ENCODE results near the gene CAP2. TPM values are rescaled to one million over a fixed set of nuclear protein-coding genes. Genes with fewer than 3 reads are reported as not detected.
"Not testable (repeated sequence)": the region's sequence is repeated elsewhere in the genome, so short reads cannot be mapped to it uniquely, and the experiment has no call there.

CAP2 gene
- total RNA-seq, 1 donor from 2014 or later = 7.1 TPM

DNA sequence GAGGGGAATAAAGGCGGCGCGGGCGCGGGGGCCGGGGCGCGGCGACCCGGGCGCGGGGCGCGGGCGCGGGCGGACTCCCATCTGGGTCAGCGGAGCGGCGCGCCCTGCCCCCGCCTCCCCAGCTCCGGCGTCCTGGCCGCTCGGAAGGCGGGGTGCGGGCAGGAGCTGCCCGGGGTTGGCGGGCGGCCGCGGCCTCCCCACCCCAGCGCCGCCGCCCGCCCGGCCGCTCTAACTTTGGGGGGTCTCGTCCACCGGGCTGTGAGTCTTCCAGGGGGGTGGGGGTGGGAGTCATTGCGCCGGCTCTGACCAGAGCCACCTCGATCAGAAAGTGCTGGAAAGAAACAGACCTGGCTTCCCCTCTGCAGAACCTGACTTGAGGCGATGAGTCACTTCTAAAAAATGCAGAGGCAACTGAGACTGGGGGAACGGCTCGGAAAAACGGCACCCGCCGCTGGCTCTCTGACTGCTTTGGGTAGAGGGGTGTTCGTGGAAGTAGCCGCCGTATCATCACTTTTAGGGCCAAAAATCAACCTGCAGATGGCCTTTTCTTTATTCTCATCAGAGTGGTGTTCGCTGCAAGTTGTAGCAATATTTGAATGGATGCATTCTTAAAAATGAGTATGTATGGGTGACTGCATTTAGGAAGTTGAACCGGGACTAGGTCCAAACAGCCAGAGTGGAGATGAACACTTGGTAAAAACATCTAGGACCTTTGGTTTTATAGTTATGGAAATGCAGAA is 667 bp downstream of the CAP2 start:
- intact Hi-C loops (cut with DNase I) = no loop called here
- peak; percentile 74 for ATAC-seq
- no peak for DNase-seq (ENCODE audit: low spot score)

GRCh38 chr6:17395112-17395511 is 1.7 kb downstream of the CAP2 start:
- ATAC-seq (no peak), DNase-seq (ENCODE audit: low spot score) (no peak)
- intact Hi-C loops (cut with DNase I) = no loop called here

- ATAC-seq (no peak), DNase-seq (ENCODE audit: low spot score) (no peak)
- intact Hi-C loops (cut with DNase I) = no loop called here
These were observed 2.9 kb downstream of the CAP2 start for GRCh38 chr6:17396256-17396655.

DNA sequence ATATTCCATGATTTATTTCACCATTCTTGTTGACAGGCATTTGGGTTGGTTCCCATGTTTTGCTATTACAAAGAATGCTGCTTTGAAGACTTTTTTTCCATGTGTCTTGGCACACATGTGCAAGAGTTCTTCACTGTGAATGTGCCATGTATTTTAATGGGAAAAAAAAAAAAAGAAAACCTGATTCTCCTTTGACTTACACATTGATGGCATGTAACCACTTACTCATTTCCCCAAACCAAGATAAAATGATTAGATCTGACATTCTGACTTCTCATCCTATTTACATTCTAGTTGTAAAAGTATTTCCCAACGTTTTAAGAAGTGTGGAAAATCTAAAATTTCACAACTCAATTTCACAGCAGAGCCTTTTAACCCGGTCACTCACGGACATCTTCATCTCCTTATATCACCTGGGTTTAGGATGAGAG is 4.4 kb downstream of the CAP2 start:
- ATAC-seq (peak; percentile 19), DNase-seq (ENCODE audit: low spot score) (no peak)
- intact Hi-C loops (cut with DNase I) = no loop called here

DNA sequence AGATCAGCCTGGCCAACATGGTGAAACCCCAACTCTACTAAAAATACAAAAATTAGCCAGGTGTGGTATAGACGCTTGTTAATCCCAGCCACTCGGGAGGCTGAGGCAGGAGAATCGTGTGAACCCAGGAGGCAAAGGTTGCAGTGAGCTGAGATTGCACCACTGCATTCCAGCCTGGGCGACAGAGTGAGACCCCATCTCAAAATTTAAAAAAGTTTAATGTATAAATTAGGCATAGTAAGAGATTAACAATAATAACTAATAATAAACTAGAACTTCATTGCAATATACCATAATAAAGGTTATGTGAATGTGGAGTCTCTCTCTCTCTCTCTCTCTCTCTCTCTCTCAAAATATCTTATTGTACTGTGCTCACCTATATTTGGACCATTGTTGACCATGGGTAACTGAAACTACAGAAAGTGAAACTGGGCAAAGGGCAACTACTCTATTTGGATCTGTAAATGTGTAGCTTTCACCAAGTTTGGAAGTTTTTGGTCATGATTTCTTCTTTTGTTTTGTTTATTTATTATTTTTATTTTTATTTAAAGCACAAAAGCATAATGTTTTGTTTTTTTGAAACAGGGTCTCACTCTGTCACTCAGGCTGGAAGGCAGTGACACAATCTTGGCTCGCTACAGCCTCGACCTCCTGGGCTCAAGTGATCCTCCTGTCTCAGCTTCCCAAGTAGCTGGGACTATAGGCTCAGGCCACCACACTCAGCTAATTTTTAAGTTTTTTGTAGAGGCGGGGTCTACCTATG is 12.0 kb downstream of the CAP2 start:
- ATAC-seq; intact Hi-C loops (cut with DNase I); DNase-seq (ENCODE audit: low spot score): not testable (repeated sequence)

DNA sequence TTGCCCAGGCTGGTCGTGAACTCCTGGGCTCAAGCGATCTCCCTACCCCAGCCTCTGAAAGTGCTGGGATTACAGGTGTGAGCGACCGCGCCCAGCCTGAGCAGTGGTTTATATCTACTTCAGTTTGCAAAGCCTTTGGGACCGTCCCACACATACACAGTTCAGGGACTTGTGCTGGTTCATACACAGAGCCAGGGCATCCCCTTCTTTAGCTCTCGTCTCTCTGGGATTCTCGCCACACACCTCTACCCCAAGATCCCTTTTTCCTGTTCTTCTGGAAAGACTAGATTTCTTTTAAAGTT is 12.5 kb downstream of the CAP2 start:
- DNase-seq (ENCODE audit: low spot score) (no peak), ATAC-seq (no peak)
- intact Hi-C loops (cut with DNase I) = no loop called here

GRCh38 chr6:17408081-17408480 is 14.7 kb downstream of the CAP2 start:
- intact Hi-C loops (cut with DNase I) = no loop called here
- ATAC-seq (no peak), DNase-seq (ENCODE audit: low spot score) (no peak)

DNA sequence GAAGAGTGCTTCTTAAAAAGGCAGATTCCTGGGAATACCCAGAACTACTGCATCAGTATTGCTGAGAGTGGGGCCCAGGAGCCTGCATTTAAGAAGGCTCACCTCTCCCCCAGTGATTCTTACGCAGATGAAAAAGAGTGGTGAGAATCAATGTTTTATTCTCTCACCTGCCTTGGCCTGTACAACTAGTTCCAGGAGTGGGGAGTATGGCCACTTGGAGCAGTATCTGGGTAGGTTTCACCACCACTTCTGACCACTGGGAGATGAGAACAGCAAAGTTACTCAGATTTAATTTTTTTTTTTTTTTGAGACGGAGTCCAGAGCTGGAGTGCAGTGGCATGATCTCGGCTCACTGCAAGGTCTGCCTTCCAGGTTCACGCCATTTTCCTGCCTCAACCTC is 16.9 kb downstream of the CAP2 start:
- no peak for ATAC-seq
- intact Hi-C loops (cut with DNase I) = no loop called here
- no peak for DNase-seq (ENCODE audit: low spot score)

DNA sequence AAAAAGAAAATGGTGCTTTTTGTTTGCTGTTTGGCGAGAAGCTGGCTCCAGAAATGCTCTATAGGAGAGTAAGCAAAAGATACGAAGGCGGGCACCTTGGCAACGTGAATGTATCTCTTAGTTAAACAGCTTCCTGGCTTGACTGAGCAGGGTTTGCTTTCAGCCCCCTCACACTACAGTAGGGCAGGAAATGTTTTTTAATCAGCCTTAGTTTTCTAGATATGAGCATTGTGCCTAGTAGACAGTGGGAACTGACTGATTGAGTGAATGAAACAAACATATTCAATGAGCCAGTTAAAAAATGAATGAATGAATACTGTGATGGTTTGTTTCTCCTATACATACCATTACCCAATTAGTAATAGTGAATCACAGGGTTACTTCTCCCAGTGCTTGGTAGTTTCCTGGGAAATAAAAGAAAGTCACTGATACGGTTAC is 19.9 kb downstream of the CAP2 start:
- ATAC-seq (no peak), DNase-seq (ENCODE audit: low spot score) (no peak)
- intact Hi-C loops (cut with DNase I) = no loop called here

GRCh38 chr6:17414395-17414794 is 21.0 kb downstream of the CAP2 start:
- intact Hi-C loops (cut with DNase I); DNase-seq (ENCODE audit: low spot score); ATAC-seq: not testable (repeated sequence)

DNA sequence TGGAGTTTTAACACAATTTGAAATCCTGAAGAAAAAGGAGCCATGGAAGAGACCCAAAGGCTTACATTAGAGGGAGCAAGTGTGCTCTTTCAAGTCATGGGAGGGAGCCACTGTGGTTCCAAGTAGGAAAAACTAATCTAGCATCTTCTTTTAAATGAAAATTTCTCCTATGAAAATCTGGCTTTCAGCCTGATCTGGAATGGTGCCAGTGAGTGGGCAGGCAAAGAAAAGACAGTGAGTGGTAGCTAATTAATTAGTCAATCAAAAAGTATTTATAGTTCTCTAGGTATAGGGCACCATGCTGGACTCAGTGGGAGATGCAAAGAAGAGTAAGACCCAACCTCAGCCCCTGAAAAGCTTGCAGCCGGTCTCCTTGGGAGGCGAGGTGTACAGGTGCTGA is 21.9 kb downstream of the CAP2 start:
- DNase-seq (ENCODE audit: low spot score) (no peak), ATAC-seq (no peak)
- intact Hi-C loops (cut with DNase I) = no loop called here

- ATAC-seq = no peak
- no peak for DNase-seq (ENCODE audit: low spot score)
- intact Hi-C loops (cut with DNase I) = no loop called here
These were observed 23.4 kb downstream of the CAP2 start for GRCh38 chr6:17416806-17417205.

DNA sequence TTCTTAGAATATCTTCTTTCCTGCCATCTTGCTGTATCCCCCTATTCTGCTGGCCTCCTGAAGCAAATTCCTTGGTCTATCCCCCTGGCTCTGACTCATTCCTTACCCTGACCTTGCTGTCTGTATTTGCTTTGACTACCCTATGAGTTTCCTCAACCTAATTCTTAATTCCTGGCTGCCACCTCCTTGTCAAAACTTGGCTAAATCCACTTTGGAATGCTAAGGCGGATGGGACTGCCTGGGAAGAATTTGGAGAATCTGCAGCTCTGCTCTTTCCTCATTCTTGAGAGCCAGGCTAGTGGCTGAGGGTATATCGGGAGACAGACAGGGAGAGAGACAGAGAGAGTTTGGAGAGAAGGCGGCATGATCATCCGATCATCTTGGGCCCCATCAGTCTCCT is 24.4 kb downstream of the CAP2 start:
- intact Hi-C loops (cut with DNase I) = no loop called here
- ATAC-seq (peak; percentile 44), DNase-seq (ENCODE audit: low spot score) (no peak)

DNA sequence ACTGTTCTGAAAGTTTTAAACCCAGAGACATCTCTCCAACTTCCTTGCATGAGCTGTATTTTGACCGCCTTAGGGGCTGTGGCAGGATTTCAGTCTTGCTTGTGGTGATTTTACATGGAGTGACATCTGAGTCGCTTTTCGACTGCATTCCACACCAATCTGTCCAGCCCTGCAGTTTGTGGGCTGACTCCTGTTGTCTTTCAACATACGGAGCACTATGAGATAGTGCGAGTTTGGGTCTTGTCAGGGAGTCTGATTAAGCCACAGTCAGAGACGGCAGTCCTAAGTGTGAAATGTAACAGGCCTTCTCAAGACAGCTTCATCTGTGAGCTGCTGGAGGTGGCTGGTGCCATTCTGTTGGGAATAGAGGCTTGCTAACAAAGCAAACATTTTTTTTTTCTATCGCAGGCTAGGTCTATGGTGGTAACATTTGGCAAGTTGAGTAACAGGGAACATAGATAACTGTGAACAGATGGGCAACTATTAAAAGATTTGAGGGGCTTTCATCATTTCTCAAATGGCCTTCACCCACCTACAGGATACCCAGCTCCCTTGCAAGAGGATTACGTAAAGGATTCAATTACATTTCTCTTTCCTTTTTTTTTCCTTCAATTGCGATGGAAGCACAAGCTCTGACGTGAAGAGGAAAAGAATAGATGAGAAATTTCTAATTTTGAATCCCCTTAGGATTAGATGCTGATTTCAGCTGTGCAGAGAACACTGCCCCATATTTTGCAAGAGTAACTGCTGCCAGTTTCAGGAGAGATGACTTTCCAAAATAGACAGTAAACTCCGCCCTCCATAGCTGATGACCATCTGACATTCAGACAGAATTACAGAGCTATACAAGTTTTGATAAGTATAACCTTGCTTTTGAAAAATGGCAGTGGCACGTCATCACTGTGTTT is 25.1 kb downstream of the CAP2 start:
- intact Hi-C loops (cut with DNase I) = no loop called here
- ATAC-seq (peak; percentile 93), DNase-seq (ENCODE audit: low spot score) (no peak)

DNA sequence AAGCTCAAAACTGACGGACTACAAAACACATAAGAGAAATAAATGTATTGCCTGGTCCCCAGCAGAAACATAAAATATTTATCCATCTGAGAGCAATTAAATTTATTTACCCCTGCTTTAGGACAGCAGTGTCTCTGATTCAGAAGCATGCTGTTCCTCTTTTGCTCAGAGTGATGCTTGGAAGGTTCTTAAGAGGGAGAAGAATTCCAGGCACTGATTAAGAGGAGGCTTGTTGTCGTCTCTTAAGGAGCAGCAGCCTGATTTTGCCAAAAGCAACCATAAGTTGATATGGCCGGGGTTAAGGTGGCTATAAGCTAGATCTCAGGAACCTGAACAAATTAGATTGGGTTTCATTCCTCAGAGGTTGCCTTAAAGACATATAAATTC is 25.8 kb downstream of the CAP2 start:
- DNase-seq (ENCODE audit: low spot score) = no peak
- intact Hi-C loops (cut with DNase I) = no loop called here
- peak; percentile 18 for ATAC-seq

- intact Hi-C loops (cut with DNase I) = no loop called here
- no peak for ATAC-seq
- no peak for DNase-seq (ENCODE audit: low spot score)
These were observed 27.0 kb downstream of the CAP2 start for GRCh38 chr6:17420368-17420767.

DNA sequence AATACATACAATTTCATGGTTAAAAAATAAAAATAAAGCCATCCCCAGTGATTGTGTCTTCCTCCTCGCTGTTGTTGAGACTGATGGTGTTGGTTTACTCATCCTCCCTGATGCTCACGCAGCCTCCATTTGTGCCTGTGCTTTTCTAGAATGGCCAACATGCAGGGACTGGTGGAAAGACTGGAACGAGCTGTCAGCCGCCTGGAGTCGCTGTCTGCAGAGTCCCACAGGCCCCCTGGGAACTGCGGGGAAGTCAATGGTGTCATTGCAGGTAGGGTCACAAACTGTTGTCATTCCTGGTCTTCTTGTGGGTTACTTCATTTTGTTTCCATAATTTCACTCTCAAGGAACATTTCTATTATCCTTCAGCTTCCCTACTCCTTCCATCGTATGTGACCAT is 28.0 kb downstream of the CAP2 start:
- no peak for DNase-seq (ENCODE audit: low spot score)
- intact Hi-C loops (cut with DNase I) = no loop called here
- ATAC-seq = no peak

GRCh38 chr6:17423026-17423425 is 29.6 kb downstream of the CAP2 start:
- intact Hi-C loops (cut with DNase I) = no loop called here
- ATAC-seq (no peak), DNase-seq (ENCODE audit: low spot score) (no peak)

DNA sequence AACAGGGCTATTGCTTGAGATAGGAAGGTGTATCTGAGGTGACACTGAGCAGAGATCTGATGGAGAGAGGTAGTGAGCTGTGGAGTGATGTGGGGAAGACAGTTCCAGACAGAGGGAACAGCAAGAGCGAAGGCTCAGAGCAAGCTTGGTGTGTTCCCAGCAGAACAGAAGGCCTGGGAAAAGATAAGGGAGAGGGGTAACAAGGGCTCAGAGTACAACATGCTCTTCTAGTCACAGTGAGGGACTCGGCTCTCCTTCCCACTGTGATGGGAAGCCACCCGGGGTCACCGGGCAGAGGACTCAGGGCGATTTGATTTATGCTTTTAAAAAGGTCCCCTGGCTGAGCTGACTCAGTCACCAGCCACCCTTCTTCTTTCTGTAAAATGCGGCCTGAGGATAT is 33.7 kb downstream of the CAP2 start:
- intact Hi-C loops (cut with DNase I) = no loop called here
- no peak for ATAC-seq
- DNase-seq (ENCODE audit: low spot score) = no peak

GRCh38 chr6:17427617-17428016 is 34.2 kb downstream of the CAP2 start:
- intact Hi-C loops (cut with DNase I) = no loop called here
- no peak for ATAC-seq
- no peak for DNase-seq (ENCODE audit: low spot score)
